Measurements from ENCODE around the gene SMIM35.
A peak's percentile ranks its signal among the peaks of the same experiment; 100 is the strongest.

The SMIM35 gene

GRCh38 chr11:118111019-118111743 is 24.4 kb upstream of the SMIM35 start:
- DNase-seq, result no peak

GRCh38 chr11:118109231-118109630 is 22.5 kb upstream of the SMIM35 start:
- DNase-seq, result no peak

GRCh38 chr11:118108513-118108912 is 21.8 kb upstream of the SMIM35 start:
- DNase-seq, result no peak

- DNase-seq, result no peak
Observed at GRCh38 chr11:118106789-118107335, 20.1 kb upstream of the SMIM35 start.

- DNase-seq, result no peak
Observed at GRCh38 chr11:118105657-118106305, 19.0 kb upstream of the SMIM35 start.

GRCh38 chr11:118104491-118104890 is 17.7 kb upstream of the SMIM35 start:
- DNase-seq, result no peak

GRCh38 chr11:118102721-118103261 is 16.0 kb upstream of the SMIM35 start:
- no peak for DNase-seq

GRCh38 chr11:118100691-118101232 is 14.0 kb upstream of the SMIM35 start:
- no peak for DNase-seq

- no peak for DNase-seq
Observed at GRCh38 chr11:118099838-118100556, 13.2 kb upstream of the SMIM35 start.

- peak in 5 of 51 donors; percentile 8 to 70 (median 24) for DNase-seq
Observed at GRCh38 chr11:118098996-118099837, 12.5 kb upstream of the SMIM35 start.

- no peak for DNase-seq
Observed at GRCh38 chr11:118095967-118096367, 9.2 kb upstream of the SMIM35 start.

- DNase-seq, result no peak
Observed at GRCh38 chr11:118095493-118095892, 8.7 kb upstream of the SMIM35 start.

- DNase-seq, result no peak
Observed at GRCh38 chr11:118092907-118093571, 6.3 kb upstream of the SMIM35 start.

GRCh38 chr11:118091690-118092089 is 4.9 kb upstream of the SMIM35 start:
- no peak for DNase-seq

GRCh38 chr11:118090545-118091162 is 3.9 kb upstream of the SMIM35 start:
- DNase-seq, result no peak

- peak in 1 of 51 donors; percentile 10 for DNase-seq
Observed at GRCh38 chr11:118088531-118088930, 1.8 kb upstream of the SMIM35 start.

GRCh38 chr11:118087931-118088330 is 1.2 kb upstream of the SMIM35 start:
- no peak for DNase-seq

GRCh38 chr11:118084656-118085055 is 2.1 kb downstream of the SMIM35 start:
- no peak for DNase-seq

GRCh38 chr11:118084247-118084646 is 2.5 kb downstream of the SMIM35 start:
- peak in 1 of 51 donors; percentile 44 for DNase-seq
